HEK293 (cell line): Measurements from ENCODE around the gene CCDC27.

Experiments used
- CTCF ChIA-PET: fragments of 350-600 bp; formaldehyde crosslinking; extraction: SDS; loops from one replicate; lab custom pipeline; 2021; ENCODE audit warnings: antibody characterized with exemption; lab: Yijun Ruan, JAX
- POLR2A ChIA-PET: fragments of 300-600 bp; formaldehyde crosslinking; extraction: SDS; loops from one replicate; lab custom pipeline; 2020; ENCODE audit warnings: antibody characterized with exemption, inconsistent platforms; lab: Yijun Ruan, JAX
- H3K27ac ChIP-seq: fragments of 200-500 bp; sonication (Bioruptor generic); 2 replicates; pipeline ENCODE4 v1.5.1; 2014; ENCODE audit warnings: low read depth, low read length, control low read depth, inconsistent platforms; ENCODE audit errors: extremely low read depth
- H3K36me3 ChIP-seq, 2 experiments: fragments of 200-500 bp in 1 of 2; sonication (Bioruptor generic) in 1 of 2; 1 replicate in 1 of 2; 2 replicates in 1 of 2; pipeline ENCODE4 v1.5.1; 2014 to 2017; ENCODE audit warnings: inconsistent platforms in 2 of 2, low read length in 2 of 2; ENCODE audit not compliant: control insufficient read depth in 2 of 2, insufficient read depth in 1 of 2
- H3K4me1 ChIP-seq: fragments of 200-500 bp; sonication (Bioruptor generic); 2 replicates; pipeline ENCODE4 v1.5.1; 2014; ENCODE audit warnings: mild to moderate bottlenecking, low read length, inconsistent platforms; ENCODE audit not compliant: control insufficient read depth, insufficient read depth
- H3K4me3 ChIP-seq: 2 replicates; pipeline ENCODE4 v1.5.1; 2011; ENCODE audit warnings: low read depth, mild to moderate bottlenecking, control low read depth, low read length, moderate library complexity
- H3K9me3 ChIP-seq: fragments of 200-500 bp; sonication (Bioruptor generic); 2 replicates; pipeline ENCODE4 v1.5.1; 2014; ENCODE audit warnings: low read depth, low read length, inconsistent platforms; ENCODE audit not compliant: control insufficient read depth, insufficient read depth
- KLF17 ChIP-seq: fragments of 450-650 bp; formaldehyde crosslinking; IDR thresholded peaks from 2 replicates; pipeline ENCODE4 v1.5.1; 2016; ENCODE audit warnings: missing biosample characterization, missing genetic modification characterization
- KLF9 ChIP-seq: fragments of 450-650 bp; formaldehyde crosslinking; IDR thresholded peaks from 2 replicates; pipeline ENCODE4 v1.5.1; 2016; ENCODE audit warnings: missing biosample characterization, missing genetic modification characterization, low read depth
- PRDM6 ChIP-seq: fragments of 450-650 bp; formaldehyde crosslinking; IDR thresholded peaks from 2 replicates; pipeline ENCODE4 v1.5.1; 2017; ENCODE audit warnings: missing biosample characterization, missing genetic modification characterization
- SCRT1 ChIP-seq: fragments of 450-650 bp; formaldehyde crosslinking; IDR thresholded peaks from 2 replicates; pipeline ENCODE4 v1.5.1; 2016; ENCODE audit warnings: missing biosample characterization, missing genetic modification characterization, borderline replicate concordance
- SCRT2 ChIP-seq: fragments of 450-650 bp; formaldehyde crosslinking; IDR thresholded peaks from 2 replicates; pipeline ENCODE4 v1.5.1; 2016; ENCODE audit warnings: missing biosample characterization, missing genetic modification characterization
- TSHZ1 ChIP-seq: fragments of 450-650 bp; formaldehyde crosslinking; IDR thresholded peaks from 2 replicates; pipeline ENCODE4 v1.5.1; 2016; ENCODE audit warnings: missing biosample characterization, missing genetic modification characterization, borderline replicate concordance
- WT1 ChIP-seq: fragments of 450-650 bp; formaldehyde crosslinking; IDR thresholded peaks from 2 replicates; pipeline ENCODE4 v1.5.1; 2016; ENCODE audit warnings: missing biosample characterization, missing genetic modification characterization
- ZBTB1 ChIP-seq: fragments of 450-650 bp; formaldehyde crosslinking; IDR thresholded peaks from 2 replicates; pipeline ENCODE4 v1.5.1; 2016; ENCODE audit warnings: missing biosample characterization, missing genetic modification characterization
- ZBTB17 ChIP-seq: fragments of 450-650 bp; formaldehyde crosslinking; IDR thresholded peaks from 2 replicates; pipeline ENCODE4 v1.5.1; 2016; ENCODE audit warnings: missing biosample characterization, missing genetic modification characterization
- ZBTB20 ChIP-seq: fragments of 450-650 bp; formaldehyde crosslinking; IDR thresholded peaks from 2 replicates; pipeline ENCODE4 v1.5.1; 2016; ENCODE audit warnings: missing biosample characterization, missing genetic modification characterization
- ZBTB6 ChIP-seq: fragments of 450-650 bp; formaldehyde crosslinking; IDR thresholded peaks from 2 replicates; pipeline ENCODE4 v1.5.1; 2017; ENCODE audit warnings: missing biosample characterization, missing genetic modification characterization
- ZFP41 ChIP-seq: fragments of 450-650 bp; formaldehyde crosslinking; IDR thresholded peaks from 2 replicates; pipeline ENCODE4 v1.5.1; 2016; ENCODE audit warnings: missing biosample characterization, missing genetic modification characterization, borderline replicate concordance
- ZNF10 ChIP-seq: fragments of 450-650 bp; formaldehyde crosslinking; IDR thresholded peaks from 2 replicates; pipeline ENCODE4 v1.5.1; 2017; ENCODE audit warnings: missing biosample characterization, missing genetic modification characterization
- ZNF221 ChIP-seq: fragments of 450-650 bp; formaldehyde crosslinking; IDR thresholded peaks from 2 replicates; pipeline ENCODE4 v1.5.1; 2017; ENCODE audit warnings: missing biosample characterization, missing genetic modification characterization, borderline replicate concordance
- ZNF24 ChIP-seq: fragments of 450-650 bp; formaldehyde crosslinking; IDR thresholded peaks from 2 replicates; pipeline ENCODE4 v1.5.1; 2016; ENCODE audit warnings: missing biosample characterization, missing genetic modification characterization
- ZNF366 ChIP-seq: fragments of 450-650 bp; formaldehyde crosslinking; conservative IDR thresholded peaks from 2 replicates; pipeline ENCODE4 v1.5.1; 2016; ENCODE audit warnings: missing biosample characterization, missing genetic modification characterization
- ZNF514 ChIP-seq: fragments of 450-650 bp; formaldehyde crosslinking; IDR thresholded peaks from 2 replicates; pipeline ENCODE4 v1.5.1; 2016; ENCODE audit warnings: missing biosample characterization, missing genetic modification characterization
- ZNF521 ChIP-seq: fragments of 450-650 bp; formaldehyde crosslinking; IDR thresholded peaks from 2 replicates; pipeline ENCODE4 v1.5.1; 2017; ENCODE audit warnings: missing biosample characterization, mild to moderate bottlenecking, missing genetic modification characterization
- ZNF555 ChIP-seq: fragments of 450-650 bp; formaldehyde crosslinking; conservative IDR thresholded peaks from 2 replicates; pipeline ENCODE4 v1.5.1; 2017; ENCODE audit warnings: missing biosample characterization, mild to moderate bottlenecking, missing genetic modification characterization, inconsistent platforms
- ZNF558 ChIP-seq: fragments of 450-650 bp; formaldehyde crosslinking; IDR thresholded peaks from 2 replicates; pipeline ENCODE4 v1.5.1; 2016; ENCODE audit warnings: missing biosample characterization, missing genetic modification characterization
- ZNF571 ChIP-seq: fragments of 450-650 bp; formaldehyde crosslinking; IDR thresholded peaks from 2 replicates; pipeline ENCODE4 v1.5.0; 2017; ENCODE audit warnings: missing biosample characterization, missing genetic modification characterization
- ZNF585B ChIP-seq: fragments of 450-650 bp; formaldehyde crosslinking; IDR thresholded peaks from 2 replicates; pipeline ENCODE4 v1.5.1; 2016; ENCODE audit warnings: missing biosample characterization, missing genetic modification characterization
- ZNF768 ChIP-seq: fragments of 450-650 bp; formaldehyde crosslinking; IDR thresholded peaks from 2 replicates; pipeline ENCODE4 v1.5.1; 2018; ENCODE audit warnings: missing biosample characterization, mild to moderate bottlenecking, missing genetic modification characterization
- ZNF792 ChIP-seq: fragments of 450-650 bp; formaldehyde crosslinking; IDR thresholded peaks from 2 replicates; pipeline ENCODE4 v1.5.1; 2016; ENCODE audit warnings: missing biosample characterization, missing genetic modification characterization
- ZNF843 ChIP-seq: fragments of 450-650 bp; formaldehyde crosslinking; IDR thresholded peaks from 2 replicates; pipeline ENCODE4 v1.5.1; 2016; ENCODE audit warnings: missing biosample characterization, missing genetic modification characterization

Gene CCDC27

GRCh38 chr1:3762873-3763228, 10.6 kb downstream of the CCDC27 start (continued):
- TF ChIP-seq TSHZ1 (tag by site-specific recombination) (no peak), ZNF768 (tag by site-specific recombination) (no peak), ZFP41 (tag by site-specific recombination) (no peak), ZNF558 (tag by site-specific recombination) (no peak), ZNF843 (tag by site-specific recombination) (no peak), SCRT1 (tag by site-specific recombination) (no peak), ZNF24 (tag by site-specific recombination) (no peak), ZNF792 (tag by site-specific recombination) (no peak)

- TF ChIP-seq ZNF521 (tag by site-specific recombination) (no peak), SCRT2 (0 out of 2 replicates have a peak, but pooled peaks have one; percentile 11)
- no peaks in the 10 kb centered on the region for H3K36me3 ChIP-seq
- ChIA-PET POLR2A (no interaction called here), CTCF (no interaction called here)
- no peaks in the 10 kb centered on the region for H3K9me3 ChIP-seq
- H3K27ac ChIP-seq, result no peak overlapping the region
- no peak overlapping the region for H3K4me3 ChIP-seq
- no peaks in the 10 kb centered on the region for H3K4me1 ChIP-seq
Measured at GRCh38 chr1:3763351-3764125, 11.3 kb downstream of the CCDC27 start.

- H3K27ac ChIP-seq, result no peak overlapping the region
- no peaks in the 10 kb centered on the region for H3K9me3 ChIP-seq
- H3K4me1 ChIP-seq, result no peaks in the 10 kb centered on the region
- no peaks in the 10 kb centered on the region for H3K36me3 ChIP-seq
- CTCF ChIA-PET, result no interaction called here
- POLR2A ChIA-PET, result interaction anchor here (0.5 kb wide), 1 partner anchor 14 kb away, joined by 3 read pairs; no protein-coding TSS in a partner anchor
- no peak overlapping the region for H3K4me3 ChIP-seq
- no peak for TF ChIP-seq ZBTB1
- no peak for TF ChIP-seq ZNF221 (tag by site-specific recombination)
- TF ChIP-seq KLF17 (tag by site-specific recombination), result no peak
- no peak for TF ChIP-seq ZNF514 (tag by site-specific recombination)
- TF ChIP-seq ZBTB6 (tag by site-specific recombination), result no peak
- TF ChIP-seq ZNF10 (tag by site-specific recombination), result no peak
- TF ChIP-seq ZNF366 (tag by site-specific recombination), result no peak
- TF ChIP-seq ZBTB17 (tag by site-specific recombination), result no peak
- no peak for TF ChIP-seq ZNF555 (tag by site-specific recombination)
- no peak for TF ChIP-seq WT1
- no peak for TF ChIP-seq PRDM6 (tag by site-specific recombination)
- TF ChIP-seq KLF9 (tag by site-specific recombination), result no peak
- TF ChIP-seq ZBTB20 (tag by site-specific recombination), result no peak
- TF ChIP-seq ZNF571 (tag by site-specific recombination), result no peak
- TF ChIP-seq ZNF585B, result no peak
Measured at GRCh38 chr1:3767328-3767925, 15.2 kb downstream of the CCDC27 start.
